HG03457 (cell line): Measurements from ENCODE around the gene RABL6.

ENCODE experiments used
- ATAC-seq: cut with Tn5 transposase; IDR thresholded peaks from one replicate; pipeline ENCODE4 v1.9.1; 2021; ENCODE audit warnings: moderate number of reproducible peaks; ENCODE audit not compliant: unreplicated experiment

Gene RABL6

GRCh38 chr9:136814725-136815421 is 7.1 kb downstream of the RABL6 start:
- no peak for ATAC-seq

GRCh38 chr9:136815422-136815782 is 7.7 kb downstream of the RABL6 start:
- ATAC-seq, result no peak

GRCh38 chr9:136820971-136821825 is 13.4 kb downstream of the RABL6 start:
- ATAC-seq, result no peak

GRCh38 chr9:136821826-136822544 is 14.2 kb downstream of the RABL6 start:
- no peak for ATAC-seq

- ATAC-seq, result no peak
Measured at GRCh38 chr9:136823136-136824046, 15.6 kb downstream of the RABL6 start.

- no peak for ATAC-seq
Measured at GRCh38 chr9:136824496-136825225, 16.9 kb downstream of the RABL6 start.

GRCh38 chr9:136825295-136826187 is 17.8 kb downstream of the RABL6 start:
- ATAC-seq, result no peak

GRCh38 chr9:136826188-136826541 is 18.4 kb downstream of the RABL6 start:
- ATAC-seq, result no peak

- ATAC-seq, result no peak
Measured at GRCh38 chr9:136826703-136827582, 19.2 kb downstream of the RABL6 start.

GRCh38 chr9:136827794-136828473 is 20.2 kb downstream of the RABL6 start:
- no peak for ATAC-seq

- no peak for ATAC-seq
Measured at GRCh38 chr9:136828474-136829140, 20.9 kb downstream of the RABL6 start.

GRCh38 chr9:136829412-136829811 is 21.7 kb downstream of the RABL6 start:
- ATAC-seq, result no peak

- ATAC-seq, result no peak
Measured at GRCh38 chr9:136829981-136830885, 22.5 kb downstream of the RABL6 start.

GRCh38 chr9:136831002-136831719 is 23.4 kb downstream of the RABL6 start:
- ATAC-seq, result no peak

GRCh38 chr9:136831720-136832104 is 24.0 kb downstream of the RABL6 start:
- ATAC-seq, result no peak
